Ramos (cell line): ENCODE measurements around the gene MADD.

Experiments
- in situ Hi-C: fragments of 300-500 bp; cut with MboI; formaldehyde crosslinking; loops from one replicate; pipeline ENCODE4 v1.14.3; 2022; ENCODE audit warnings: low sequenced_read_pairs; ENCODE audit not compliant: unreplicated experiment

Gene MADD

DNA sequence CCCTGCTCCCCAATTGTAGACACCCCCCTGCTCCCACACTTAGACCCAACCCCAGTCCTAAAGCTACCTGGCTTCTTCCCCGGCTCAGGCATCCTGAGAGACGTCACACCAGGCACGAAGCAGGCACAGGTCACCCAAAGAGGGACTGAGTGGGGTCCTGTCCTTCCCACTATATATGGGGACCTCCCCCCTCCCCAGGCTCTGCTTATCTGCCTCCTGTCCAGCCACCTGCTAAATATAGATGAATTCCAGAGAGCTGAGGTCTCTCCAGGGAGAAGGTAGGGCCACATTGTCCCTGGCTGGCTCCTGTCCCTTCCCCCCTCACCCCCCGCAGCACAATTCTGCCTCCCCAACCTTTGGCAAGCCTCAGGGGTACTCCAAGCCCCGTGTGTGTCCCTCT, 82.6 kb downstream of the MADD start, which contains the start of gene MYBPC3:
Gene MYBPC3 (minus strand): TSS at position 147 of the 400 bp plus-strand sequence. CDS start 55 bp downstream, at position 92.
- in situ Hi-C loops: no loop called here

DNA sequence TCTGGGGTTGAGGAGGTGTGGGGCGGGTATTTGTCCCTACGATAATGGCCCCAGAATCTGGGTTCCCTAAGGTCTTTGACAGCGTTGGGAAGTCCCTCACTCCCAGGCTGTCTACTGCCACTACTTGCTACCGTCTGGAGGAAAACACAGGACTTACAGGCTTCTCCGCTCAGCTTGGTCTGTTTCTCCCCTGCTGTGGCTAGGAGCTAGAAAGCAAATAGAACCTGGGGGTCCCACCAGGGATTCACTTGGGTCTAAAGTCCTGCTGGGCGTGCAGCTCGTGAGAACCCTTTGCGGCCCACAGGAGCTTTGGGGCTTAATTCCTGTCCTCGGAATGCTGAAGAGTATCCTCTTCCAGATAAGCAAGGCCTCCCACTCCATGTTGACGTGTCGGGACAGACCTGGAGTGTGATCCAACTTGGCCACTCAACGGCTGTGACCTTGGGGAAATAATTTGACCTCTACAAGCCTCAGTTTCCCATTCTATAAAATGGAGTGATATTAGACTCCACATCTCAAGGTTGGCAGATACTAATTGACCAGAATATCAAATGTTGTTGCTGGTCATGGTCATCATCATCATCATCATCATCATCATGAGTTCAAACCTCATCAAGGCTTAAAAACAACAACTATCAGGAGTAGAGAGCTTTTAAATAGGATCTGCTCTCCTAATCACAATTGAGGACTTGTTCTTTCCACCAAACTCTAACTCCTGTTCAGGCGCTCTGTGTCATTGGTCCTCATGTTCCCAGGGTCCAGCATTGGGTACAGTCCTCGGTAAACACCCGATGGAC, 84.2 kb downstream of the MADD start:
- in situ Hi-C loops: no loop called here

DNA sequence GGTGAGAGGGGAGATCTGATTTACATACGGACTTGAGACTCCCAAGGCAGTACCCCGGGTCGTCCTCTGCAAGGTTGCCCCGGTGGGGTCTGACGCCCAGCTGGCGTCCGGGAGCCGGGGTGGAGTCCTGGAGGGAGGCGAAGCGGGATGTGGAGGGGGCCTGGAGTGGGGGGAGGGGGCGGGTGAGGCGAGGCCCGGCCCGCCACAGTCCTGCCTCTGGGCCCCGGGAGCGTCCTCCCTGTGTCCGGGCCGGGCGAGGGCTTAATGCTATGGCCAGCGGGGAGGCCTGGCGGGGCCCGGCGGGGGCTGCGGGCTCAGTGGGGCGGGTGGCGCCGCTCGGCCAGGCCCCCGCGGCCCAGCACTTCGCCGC, 85.0 kb downstream of the MADD start:
- in situ Hi-C loops: no loop called here

DNA sequence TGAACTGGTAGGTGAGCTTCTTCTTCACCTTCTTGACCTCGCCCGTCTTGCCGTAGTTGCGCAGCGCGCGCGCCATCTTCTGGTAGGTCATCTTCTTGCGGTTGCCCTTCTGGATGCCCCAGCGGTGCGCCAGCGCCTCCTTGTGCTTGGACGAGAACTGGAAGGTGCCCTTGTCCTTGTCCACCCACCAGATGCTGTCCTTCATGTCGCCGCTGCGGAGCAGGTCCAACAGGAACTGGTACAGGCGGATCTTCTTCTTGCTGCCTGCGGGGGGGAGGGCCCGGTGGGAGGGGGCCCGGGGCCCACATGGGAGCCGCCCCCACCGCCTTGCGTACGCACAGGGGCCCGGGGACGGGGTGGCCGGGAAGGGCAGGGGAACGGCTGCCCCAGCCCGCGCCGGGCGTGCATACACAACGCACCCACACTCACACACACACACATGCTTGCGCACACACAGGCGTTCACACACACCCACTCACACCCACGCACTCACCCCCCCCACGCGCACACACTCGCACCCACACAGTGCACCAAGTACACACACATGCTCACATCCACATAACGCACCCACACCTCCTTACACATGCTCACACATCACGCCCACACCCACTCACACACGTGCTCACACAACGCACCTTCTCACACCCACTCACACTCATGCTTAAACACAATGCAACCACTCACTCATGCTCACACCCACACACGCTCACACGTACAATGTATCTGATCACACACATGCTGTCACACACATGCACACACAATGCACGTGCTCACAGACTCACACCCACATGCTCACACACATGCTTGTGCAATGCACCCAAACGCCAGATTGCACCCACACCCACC, 85.6 kb downstream of the MADD start:
- in situ Hi-C loops: no loop called here

DNA sequence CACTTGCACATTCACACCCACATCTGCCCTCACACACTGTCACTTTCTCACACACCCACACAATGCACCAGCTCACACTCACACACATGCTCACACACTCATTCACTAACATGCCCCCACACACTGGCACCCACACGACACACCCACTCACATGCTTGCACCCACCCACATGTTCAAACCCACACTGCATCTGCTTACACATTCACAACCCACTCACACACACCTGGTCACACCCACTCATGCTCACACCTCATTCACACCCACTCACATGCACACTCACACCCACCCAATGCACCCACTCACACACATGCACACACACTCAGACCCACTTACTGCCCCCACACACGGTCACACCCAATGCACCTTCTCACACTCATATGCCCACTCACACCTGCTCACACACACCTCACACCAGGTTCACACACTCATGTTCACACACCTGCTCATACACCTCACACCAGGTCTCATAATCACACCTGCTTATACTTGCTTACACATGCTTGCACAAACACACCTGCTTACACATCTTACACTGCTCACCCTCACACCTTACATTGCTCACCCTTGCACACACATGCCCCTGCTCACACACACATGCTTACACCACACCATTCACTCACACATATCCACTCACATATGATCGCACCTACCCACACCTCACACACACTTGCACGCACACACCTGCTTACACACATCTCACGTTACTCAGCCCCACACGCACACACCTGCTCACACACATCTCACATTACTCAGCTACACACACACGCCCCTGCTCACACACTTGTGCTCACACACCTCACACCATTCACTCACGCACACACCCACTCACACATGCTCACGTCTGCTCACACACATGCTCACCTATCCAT, 86.4 kb downstream of the MADD start:
- in situ Hi-C loops: no loop called here

DNA sequence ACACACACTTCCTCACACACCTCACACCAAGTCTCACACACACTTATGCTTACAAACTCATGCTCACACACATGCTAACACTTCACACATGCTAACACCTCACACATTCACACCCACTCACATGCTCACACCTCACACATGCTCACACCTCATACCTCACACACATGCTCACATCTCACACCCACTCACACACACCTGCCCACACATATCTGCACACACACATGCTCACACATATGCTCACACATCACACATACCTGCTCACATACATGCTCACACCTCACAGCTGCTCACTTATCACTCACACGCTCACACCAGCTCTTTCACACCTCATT, 87.0 kb downstream of the MADD start:
- in situ Hi-C loops: no loop called here

DNA sequence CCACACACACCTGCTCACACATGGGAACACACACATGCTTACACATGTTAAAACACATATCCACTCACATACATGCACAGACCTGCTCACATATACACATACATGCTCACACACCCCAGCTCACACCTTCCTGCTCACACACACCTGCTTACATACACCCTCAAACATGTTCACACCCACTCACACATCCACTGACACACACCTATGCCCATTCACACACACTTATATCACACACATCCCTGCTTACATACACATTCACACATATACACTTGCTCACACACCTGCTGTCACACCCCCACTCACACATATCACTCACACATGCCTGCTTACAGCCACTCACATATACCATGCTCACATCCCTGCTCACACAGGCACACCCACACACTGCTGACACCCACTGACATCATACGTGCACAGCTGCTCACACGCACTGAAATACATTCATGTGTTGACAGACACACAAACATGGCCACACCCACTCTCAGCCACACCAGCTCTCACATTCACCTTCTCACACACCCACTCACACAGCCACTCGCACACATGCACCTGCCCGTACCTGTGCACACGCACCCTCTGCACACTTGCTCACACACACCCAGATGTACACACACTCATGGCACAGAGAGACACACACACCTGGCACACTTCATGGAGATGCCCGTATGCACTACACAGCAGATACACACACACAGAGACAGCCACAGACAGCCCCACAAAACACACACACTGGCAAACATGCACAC, 88.2 kb downstream of the MADD start:
- in situ Hi-C loops: no loop called here

DNA sequence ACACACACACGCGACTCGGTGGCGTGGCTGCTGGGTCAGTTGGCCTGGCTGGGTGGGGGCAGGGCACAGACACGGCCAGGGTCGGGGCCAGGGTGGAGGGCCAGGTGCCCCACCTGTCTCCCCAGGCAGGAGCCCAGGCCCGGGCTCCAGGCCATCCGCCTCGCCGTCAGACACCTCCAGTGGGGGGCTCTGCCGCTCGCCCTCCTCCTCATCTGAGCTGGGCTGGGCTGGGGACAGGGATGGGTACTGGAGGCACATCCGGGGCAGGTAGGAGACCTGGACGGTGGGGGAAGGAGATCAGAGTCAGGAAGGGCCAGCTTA, 88.8 kb downstream of the MADD start:
- in situ Hi-C loops: no loop called here

DNA sequence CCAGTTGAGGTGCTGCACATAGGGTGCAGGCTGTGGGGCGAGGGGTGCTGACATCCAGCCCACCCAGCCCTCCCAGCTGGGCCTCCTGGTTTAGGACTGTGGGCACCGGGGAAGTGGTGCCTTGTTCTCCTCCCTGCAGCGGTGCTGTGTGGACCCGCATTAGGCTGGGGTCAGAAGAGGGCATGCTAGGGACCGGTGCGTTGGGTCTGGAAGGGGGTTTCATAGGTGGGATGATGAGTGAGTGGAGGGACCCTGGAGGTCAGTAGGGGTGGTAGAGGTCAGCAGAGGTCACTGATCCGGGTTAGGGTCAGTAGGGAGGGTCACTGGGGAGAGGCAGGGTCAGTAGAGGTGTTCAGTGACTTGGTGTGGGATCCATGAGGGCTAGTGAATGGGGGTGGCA, 89.2 kb downstream of the MADD start:
- in situ Hi-C loops: no loop called here

DNA sequence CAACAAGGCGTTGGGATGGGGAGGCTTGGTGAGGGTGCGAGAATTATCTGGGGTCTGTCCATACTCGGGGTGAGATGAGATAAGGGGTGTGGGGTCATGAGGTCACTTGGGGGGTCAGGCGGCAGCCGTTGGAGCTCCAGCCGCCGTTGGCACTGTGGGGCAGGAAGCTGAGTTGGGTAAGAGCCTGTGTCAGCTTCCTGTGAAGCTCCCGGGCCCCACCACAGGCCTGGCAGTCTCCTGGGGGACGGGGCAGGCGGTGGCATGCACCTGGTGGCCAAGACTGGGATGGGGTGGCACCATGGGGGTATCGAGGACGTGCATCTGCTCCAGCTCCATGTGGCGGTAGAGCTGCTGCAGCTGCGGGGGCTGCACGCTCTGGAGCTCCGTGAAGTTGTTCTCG, 89.7 kb downstream of the MADD start:
- in situ Hi-C loops: no loop called here

DNA sequence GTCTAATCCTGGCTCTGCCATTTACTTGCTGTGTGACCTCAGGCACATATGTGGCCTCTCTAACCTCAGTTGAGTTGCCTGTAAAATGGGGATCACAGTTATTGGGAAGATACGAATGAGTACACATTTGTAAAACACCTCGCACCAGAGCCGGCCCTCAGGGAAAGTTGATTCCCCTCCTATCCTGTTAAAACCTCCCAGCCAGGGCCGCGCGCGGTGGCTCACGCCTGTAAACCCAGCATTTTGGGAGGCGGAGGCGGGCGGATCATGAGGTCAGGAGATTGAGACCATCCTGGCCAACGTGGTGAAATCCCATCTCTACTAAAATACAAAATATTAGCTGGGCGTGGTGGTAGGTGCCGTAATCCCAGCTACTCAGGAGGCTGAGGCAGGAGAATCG, 90.4 kb downstream of the MADD start:
- in situ Hi-C loops: no loop called here

DNA sequence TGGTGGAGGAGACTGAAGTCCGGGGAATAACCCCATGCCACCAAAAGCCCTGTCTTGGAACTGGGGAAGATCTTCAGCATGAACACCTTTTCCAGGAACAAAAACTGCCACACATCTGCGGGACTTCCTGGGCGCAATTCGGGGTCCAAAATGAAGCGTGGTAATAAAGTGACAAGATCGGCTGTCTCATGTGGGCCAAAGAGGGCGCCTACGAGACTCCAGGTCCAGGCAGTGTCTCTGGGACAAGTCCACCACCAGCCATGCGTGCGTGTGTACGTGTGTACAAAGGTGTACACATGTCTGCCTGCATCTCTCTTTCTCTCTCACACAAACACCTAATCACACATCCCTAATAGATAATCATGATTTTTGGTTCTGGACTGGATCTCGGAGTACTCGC, 91.5 kb downstream of the MADD start:
- in situ Hi-C loops: no loop called here

DNA sequence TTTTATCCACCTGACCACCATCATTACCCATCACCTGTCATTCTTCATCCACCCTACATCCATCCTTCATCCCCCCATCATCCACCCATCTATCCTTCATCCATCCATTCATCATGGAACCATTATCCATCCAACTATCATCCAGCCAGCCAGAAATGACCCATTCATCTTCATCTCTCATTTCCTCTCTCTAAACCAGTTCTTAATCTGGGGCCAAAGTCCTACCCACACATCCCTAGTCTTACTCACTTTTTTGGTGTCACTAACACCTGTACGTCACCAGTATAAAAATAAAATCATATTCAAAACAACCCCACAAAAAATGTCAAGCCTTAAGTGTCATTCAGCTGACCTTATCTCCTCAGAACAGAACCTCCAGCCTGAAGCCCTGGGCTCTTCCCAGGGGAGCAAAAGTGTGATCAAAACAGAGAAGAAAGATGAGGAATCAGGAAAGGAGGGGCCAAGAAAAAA, 96.1 kb downstream of the MADD start:
- in situ Hi-C loops: no loop called here

DNA sequence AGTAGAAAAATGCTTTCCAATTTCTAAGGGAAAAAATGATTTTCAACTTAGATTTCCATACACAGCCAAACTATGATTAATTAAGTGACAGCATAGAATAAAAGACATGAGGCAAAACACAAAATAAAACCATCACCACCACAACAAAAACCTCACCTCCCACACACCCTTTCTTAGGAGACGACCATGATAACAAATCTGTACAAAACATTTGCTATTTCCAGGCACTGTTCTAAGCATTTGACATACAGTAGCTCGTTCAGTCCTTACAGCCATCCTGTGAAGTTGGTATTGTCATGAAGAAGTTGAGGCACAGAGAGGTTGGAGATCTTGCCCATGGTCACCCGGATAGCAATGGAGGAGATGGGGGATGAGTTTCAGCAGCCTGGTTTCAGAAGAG, 99.7 kb downstream of the MADD start:
- in situ Hi-C loops: no loop called here

DNA sequence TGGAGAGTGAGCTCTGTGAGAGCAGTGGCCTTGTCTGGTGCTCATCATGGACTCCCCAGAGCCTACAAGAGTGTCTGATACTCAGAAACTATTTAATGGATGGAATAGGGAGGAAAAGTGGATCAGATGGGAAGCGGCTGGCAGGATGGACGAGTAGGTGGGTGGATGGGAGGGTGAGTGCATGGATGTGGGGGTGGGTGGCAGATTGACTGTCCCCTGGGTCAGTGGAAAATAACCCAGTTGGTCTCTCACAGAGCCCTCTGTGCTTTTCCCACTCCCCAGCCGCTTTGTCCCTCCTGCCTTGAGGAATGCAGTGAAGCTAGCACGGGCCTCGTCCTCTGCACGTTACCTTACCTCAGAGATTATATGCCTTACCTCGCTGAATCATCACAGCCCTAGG, 102.5 kb downstream of the MADD start:
- in situ Hi-C loops: no loop called here

DNA sequence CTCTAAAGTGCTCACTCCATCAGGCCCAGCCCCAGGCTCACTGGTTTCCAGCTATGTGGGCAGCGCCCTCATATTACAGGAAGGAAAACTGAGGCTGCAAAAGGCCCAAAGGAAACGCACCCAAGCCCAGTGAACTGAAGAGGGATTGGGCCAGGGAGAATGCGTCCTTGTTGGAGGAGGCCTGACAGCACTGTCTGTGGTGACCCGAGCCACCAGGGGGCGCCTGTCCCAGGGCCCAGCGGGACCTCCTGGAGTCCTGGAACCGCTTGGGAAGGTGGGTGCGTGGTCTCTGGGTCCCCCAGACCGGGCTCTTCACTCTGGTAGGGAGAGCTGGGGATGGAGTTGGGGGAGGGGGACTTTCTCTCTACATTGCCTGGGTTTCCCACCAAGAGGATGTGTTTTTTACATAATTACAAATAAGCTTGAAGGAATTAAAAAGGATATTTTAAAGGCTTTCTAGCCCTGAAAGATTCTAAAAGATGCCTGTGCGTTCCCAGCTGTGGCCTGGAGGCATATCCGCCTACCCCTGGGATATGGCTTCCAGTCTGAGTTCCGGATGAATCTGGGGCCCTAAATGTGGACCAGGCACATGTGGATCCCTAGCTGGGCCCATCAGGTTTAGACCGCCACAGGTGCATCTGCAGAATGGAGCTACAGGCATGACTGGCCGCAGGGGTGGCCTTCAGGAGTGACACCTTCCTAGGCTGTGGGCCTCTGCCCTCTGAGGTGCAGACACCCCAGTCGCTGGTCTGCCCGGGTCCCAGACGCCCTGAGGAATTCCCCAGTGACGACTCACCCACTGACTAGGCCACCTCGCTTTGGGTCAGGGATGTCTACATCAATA, 104.2 kb downstream of the MADD start:
- in situ Hi-C loops: no loop called here

DNA sequence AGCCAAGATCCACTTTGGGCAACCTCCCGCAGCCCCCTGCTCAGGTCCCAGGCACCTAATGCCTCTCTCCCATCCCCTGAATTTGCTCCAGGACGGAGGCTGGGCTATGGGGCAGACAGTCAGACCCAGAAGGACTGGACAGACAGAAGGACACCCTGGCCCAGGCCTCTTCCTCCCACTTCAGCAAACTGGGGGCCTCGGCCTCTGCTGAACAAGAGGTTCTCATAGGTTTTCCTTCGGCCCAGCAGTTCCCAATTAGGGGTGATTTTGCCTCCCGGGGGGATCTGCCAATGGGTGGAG, 104.7 kb downstream of the MADD start:
- in situ Hi-C loops: no loop called here

DNA sequence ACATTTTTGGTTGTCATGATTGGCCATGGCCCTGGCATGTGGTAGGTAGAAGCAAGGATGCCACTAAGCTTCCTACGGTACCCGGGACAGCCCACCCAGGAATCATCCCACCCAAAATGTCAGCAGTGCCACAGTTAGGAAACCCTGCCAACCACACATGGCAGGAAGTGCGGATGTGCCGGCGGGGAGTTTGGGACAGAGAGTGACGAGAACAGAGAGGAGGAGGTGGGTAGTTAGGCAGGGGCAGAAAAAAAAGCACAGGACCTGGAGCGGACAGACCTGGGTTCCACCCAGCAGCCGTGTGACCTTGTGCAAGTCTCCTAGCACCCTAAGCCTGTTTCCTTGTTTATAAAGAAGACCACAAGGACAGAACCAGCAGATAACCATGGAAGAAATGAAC, 105.1 kb downstream of the MADD start:
- in situ Hi-C loops: no loop called here

DNA sequence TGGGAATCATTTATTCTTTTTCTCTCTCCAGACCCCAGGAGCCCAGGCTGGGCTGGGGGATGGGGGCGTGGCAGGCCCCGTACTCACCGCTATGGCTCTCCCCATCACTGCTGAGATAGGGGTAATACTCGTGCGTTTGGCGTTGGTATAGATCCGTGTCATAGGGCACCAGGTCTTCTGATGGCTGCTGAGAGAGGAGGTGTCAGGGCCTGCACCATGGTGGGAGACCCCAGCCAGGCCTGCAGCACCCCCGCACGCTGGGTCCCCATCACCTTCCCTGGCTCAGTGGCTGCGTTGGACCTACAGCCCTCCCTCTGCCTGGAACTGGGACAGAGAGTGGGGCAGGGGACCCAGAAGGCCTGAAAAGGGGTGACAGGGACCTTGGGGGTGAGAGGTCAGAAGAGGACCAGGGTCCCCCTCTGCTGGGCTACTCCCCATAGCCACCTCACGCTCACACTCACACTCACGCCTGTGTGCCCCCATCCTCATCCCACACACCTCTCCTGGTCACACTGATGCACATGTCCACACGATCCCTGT, 105.7 kb downstream of the MADD start:
- in situ Hi-C loops: no loop called here
